ENCODE data around the gene BEND7.

GRCh38 chr10:13453896-13454295 is 74.9 kb downstream of the BEND7 start:
- TF ChIP-seq CTCF (IDR thresholded peaks at IDR 0.05) (no peak), POLR2A (IDR thresholded peaks at IDR 0.05) (no peak), POLR2AphosphoS5 (IDR thresholded peaks at IDR 0.05) (no peak)
